GM23248 (cell line): Measurements from ENCODE around the gene MAP3K4. TPM values are rescaled to one million over a fixed set of nuclear protein-coding genes. Genes with fewer than 3 reads are reported as not detected.

Source experiments
- DNase-seq: peaks from one replicate; pipeline ENCODE4 v3.0.0-alpha.2; 2015
- H2AFZ ChIP-seq: fragments of 200-600 bp; sonication (generic); 2 replicates; pipeline ENCODE4 v1.6.1; 2016; ENCODE audit warnings: antibody characterized with exemption
- H3F3A ChIP-seq: fragments of 200-600 bp; sonication (generic); 2 replicates; pipeline ENCODE4 v1.6.1; 2016; ENCODE audit warnings: mild to moderate bottlenecking, antibody characterized with exemption, mixed run types; ENCODE audit not compliant: insufficient read depth
- H3K27ac ChIP-seq: fragments of 200-600 bp; sonication (generic); 2 replicates; pipeline ENCODE4 v1.5.1; 2016; ENCODE audit warnings: mild to moderate bottlenecking
- H3K27me3 ChIP-seq: fragments of 200-600 bp; sonication (generic); replicated peaks from 2 replicates; pipeline ENCODE4 v1.6.1; 2016; ENCODE audit warnings: mild to moderate bottlenecking; ENCODE audit not compliant: insufficient read depth
- H3K36me3 ChIP-seq: fragments of 200-600 bp; sonication (generic); 2 replicates; pipeline ENCODE4 v1.6.1; 2016; ENCODE audit warnings: low read depth, mild to moderate bottlenecking
- H3K4me1 ChIP-seq: fragments of 200-600 bp; sonication (generic); 2 replicates; pipeline ENCODE4 v1.6.1; 2016; ENCODE audit warnings: mild to moderate bottlenecking; ENCODE audit not compliant: insufficient read depth
- H3K4me2 ChIP-seq: fragments of 200-600 bp; sonication (generic); one replicate; pipeline ENCODE4 v1.6.1; 2016; ENCODE audit warnings: mild to moderate bottlenecking; ENCODE audit not compliant: unreplicated experiment
- H3K4me3 ChIP-seq: fragments of 200-600 bp; sonication (generic); 2 replicates; pipeline ENCODE4 v1.5.1; 2016; ENCODE audit warnings: mild to moderate bottlenecking
- H3K79me2 ChIP-seq: fragments of 200-600 bp; sonication (generic); 2 replicates; pipeline ENCODE4 v1.6.1; 2016; ENCODE audit warnings: mild to moderate bottlenecking; ENCODE audit not compliant: insufficient read depth
- H3K9ac ChIP-seq: fragments of 200-600 bp; sonication (generic); 2 replicates; pipeline ENCODE4 v1.6.1; 2016; ENCODE audit warnings: mild to moderate bottlenecking
- H3K9me2 ChIP-seq: fragments of 200-600 bp; sonication (generic); 2 replicates; pipeline ENCODE4 v1.6.1; 2016; ENCODE audit warnings: mixed run types, mild to moderate bottlenecking, moderate library complexity; ENCODE audit not compliant: insufficient read depth
- H3K9me3 ChIP-seq: fragments of 200-600 bp; sonication (generic); one replicate; pipeline ENCODE4 v1.6.1; 2017; ENCODE audit warnings: low read depth
- H4K20me1 ChIP-seq: fragments of 200-600 bp; sonication (generic); 2 replicates; pipeline ENCODE4 v1.6.0; 2016; ENCODE audit not compliant: insufficient read depth
- EZH2 ChIP-seq: fragments of 200-600 bp; sonication (generic); IDR thresholded peaks from 2 replicates; pipeline ENCODE4 v1.6.1; 2018; ENCODE audit warnings: antibody characterized with exemption, mild to moderate bottlenecking; ENCODE audit not compliant: insufficient read depth, poor library complexity, severe bottlenecking
- EZH2phosphoT487 ChIP-seq: fragments of 200-600 bp; sonication (generic); IDR thresholded peaks from 2 replicates; pipeline ENCODE4 v1.6.1; 2018; ENCODE audit warnings: antibody characterized with exemption, moderate library complexity, mild to moderate bottlenecking, low read depth; ENCODE audit not compliant: insufficient read depth
- WGBS, 2 experiments: methylation state at CpG; one replicate each; pipeline ENCODE4 v1.1.6; 2015 to 2017; ENCODE audit warnings: low lambda C conversion rate in 2 of 2, low coverage in 1 of 2; ENCODE audit errors: missing lambda C conversion rate in 2 of 2; 5-methylcytosine and 5-hydroxymethylcytosine counted together
- in situ Hi-C: fragments of 300-500 bp; cut with MboI; formaldehyde crosslinking; loops from 2 replicates; pipeline ENCODE4 v1.15.0; 2020
- polyA plus RNA-seq: library from polyadenylated mRNA; unstranded; fragments of >200 nt; fragmentation: Nextera tagmentation; extraction: Ambion mirVana; gene quantifications from 2 replicates; pipeline ENCODE4 v1.2.1, GENCODE V29; 2016
- total RNA-seq: library from RNA; depleted of rRNA; stranded (reverse); fragments of >200 nt; shearing (Covaris generic); gene quantifications from 2 replicates; pipeline ENCODE4 v1.2.3, GENCODE V29; 2014

The MAP3K4 gene
- total and polyA plus RNA-seq, 2 experiments from 2014 or later: 13.0 to 26.2 TPM

DNA sequence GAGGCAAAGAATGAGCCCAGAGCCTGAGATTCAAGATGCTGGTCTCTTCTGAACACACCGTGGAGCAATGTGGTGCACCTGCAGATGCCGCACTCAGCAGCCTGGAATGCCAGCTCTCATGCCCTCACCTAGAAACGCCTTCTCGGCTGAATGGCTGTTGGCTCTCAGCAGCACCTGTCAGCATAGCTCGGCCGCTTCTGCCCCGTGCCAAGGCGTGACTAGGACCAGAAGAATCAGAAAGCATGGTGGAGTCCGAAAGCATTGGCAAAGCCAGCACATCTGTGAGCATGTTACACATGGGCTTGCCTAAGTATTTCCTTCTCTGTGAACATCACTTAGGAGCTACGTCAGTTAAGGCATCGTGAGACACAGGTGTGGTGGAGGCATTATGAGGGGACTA lies 140.8 kb downstream of the MAP3K4 start:
- Histone ChIP-seq H3F3A (peaks cover 29% of the 10 kb centered on the region), H3K27ac (no peak overlapping the region), H3K4me3 (no peak overlapping the region), H3K9ac (no peak overlapping the region), H3K36me3 (peaks cover 7% of the 10 kb centered on the region; the same call in 1 of the 2 replicates), H3K79me2 (peaks cover 17% of the 10 kb centered on the region), H3K4me2 (no peak overlapping the region), H3K9me2 (no peaks in the 10 kb centered on the region), H3K9me3 (no peaks in the 10 kb centered on the region), H4K20me1 (no peaks in the 10 kb centered on the region), H3K4me1 (no peaks in the 10 kb centered on the region), H2AFZ (no peak overlapping the region), H3K27me3 (no peaks in the 10 kb centered on the region)
- TF ChIP-seq EZH2: no peak
- no peak for TF ChIP-seq EZH2phosphoT487
- in situ Hi-C loops: no loop called here
- DNase-seq: no peak
- 94 to 98% methylated on average over 11 of the region's 11 CpGs for WGBS, 2 experiments

DNA sequence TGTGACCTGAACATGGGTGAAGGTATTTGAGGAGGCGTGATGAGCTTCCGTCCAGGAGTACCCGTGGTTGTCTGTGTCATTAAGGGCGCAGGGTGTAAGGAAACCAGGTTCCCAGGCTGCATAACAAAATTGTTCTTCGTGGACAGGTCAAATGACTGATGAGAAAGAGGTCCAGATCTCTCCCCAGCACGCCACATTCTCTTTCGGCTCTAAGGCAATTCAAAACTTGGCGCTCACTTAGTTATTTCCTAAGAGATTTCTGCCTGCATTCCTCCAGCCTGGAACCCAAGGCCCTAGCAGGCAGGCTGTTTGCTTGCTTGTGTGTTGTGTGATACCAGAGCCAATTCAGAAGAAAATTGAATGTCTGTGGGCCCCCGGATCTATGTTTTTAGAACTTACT lies 142.4 kb downstream of the MAP3K4 start:
- TF ChIP-seq EZH2phosphoT487 (no peak), EZH2 (no peak)
- H3K9me2 ChIP-seq: no peaks in the 10 kb centered on the region
- H4K20me1 ChIP-seq: no peaks in the 10 kb centered on the region
- H3K79me2 ChIP-seq: peaks cover 3% of the 10 kb centered on the region
- H3K27me3 ChIP-seq: no peaks in the 10 kb centered on the region
- H2AFZ ChIP-seq: no peak overlapping the region
- H3F3A ChIP-seq: peaks cover 27% of the 10 kb centered on the region
- WGBS, 2 experiments: 96 to 98% methylated on average over 9 of the region's 9 CpGs
- H3K9ac ChIP-seq: no peak overlapping the region
- H3K4me3 ChIP-seq: no peak overlapping the region
- in situ Hi-C loops: no loop called here
- DNase-seq: no peak
- H3K36me3 ChIP-seq: peaks cover 3% of the 10 kb centered on the region; the same call in 1 of the 2 replicates
- no peak overlapping the region for H3K4me2 ChIP-seq
- no peaks in the 10 kb centered on the region for H3K4me1 ChIP-seq
- H3K9me3 ChIP-seq: no peaks in the 10 kb centered on the region
- H3K27ac ChIP-seq: no peak overlapping the region

DNA sequence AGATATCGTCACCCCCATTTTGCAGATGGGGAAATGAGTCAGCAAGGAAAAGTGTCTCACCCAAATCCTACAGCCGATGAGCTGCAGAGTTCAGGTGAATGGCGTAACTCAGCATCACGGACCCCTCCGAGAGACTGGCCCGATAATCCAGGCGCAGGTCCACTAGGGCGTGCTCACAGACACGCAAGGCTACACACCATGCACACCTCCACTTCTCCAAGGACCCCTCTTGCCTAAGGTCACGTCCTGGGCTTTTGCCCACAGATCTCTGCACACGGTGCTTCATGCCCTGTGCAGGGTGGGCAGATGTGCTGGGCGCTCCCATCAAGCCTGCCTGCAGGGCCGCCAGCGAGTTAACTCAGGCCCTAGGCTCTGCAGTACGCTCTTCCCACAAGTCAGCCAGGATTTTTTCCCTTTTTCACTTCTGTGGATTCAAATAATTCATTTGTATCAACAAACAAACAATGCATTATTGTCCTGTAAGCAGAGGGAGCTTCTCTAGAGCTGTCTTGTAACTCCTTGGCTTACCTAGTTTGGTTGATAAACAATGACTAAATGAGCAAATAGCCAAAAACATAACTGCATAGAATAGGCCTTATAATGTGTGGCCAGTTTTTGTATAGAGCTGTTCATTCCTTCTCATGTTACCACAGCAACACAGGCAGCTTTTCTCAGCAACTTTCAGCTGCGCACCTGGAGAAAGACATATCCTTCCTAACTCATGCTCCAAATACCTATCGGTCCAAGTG lies 143.2 kb downstream of the MAP3K4 start:
- H3F3A ChIP-seq: peaks cover 27% of the 10 kb centered on the region
- H3K4me1 ChIP-seq: no peaks in the 10 kb centered on the region
- in situ Hi-C loops: no loop called here
- no peak for TF ChIP-seq EZH2
- TF ChIP-seq EZH2phosphoT487: no peak
- H4K20me1 ChIP-seq: no peaks in the 10 kb centered on the region
- no peak overlapping the region for H3K27ac ChIP-seq
- no peak for DNase-seq
- H3K79me2 ChIP-seq: no peaks in the 10 kb centered on the region
- H3K9me3 ChIP-seq: no peaks in the 10 kb centered on the region
- 92 to 93% methylated on average over 17 of the region's 17 CpGs for WGBS, 2 experiments
- no peak overlapping the region for H2AFZ ChIP-seq
- no peak overlapping the region for H3K4me3 ChIP-seq
- H3K4me2 ChIP-seq: no peak overlapping the region
- H3K9ac ChIP-seq: no peak overlapping the region
- peaks cover 3% of the 10 kb centered on the region; the same call in 1 of the 2 replicates for H3K36me3 ChIP-seq
- no peaks in the 10 kb centered on the region for H3K27me3 ChIP-seq
- H3K9me2 ChIP-seq: no peaks in the 10 kb centered on the region

DNA sequence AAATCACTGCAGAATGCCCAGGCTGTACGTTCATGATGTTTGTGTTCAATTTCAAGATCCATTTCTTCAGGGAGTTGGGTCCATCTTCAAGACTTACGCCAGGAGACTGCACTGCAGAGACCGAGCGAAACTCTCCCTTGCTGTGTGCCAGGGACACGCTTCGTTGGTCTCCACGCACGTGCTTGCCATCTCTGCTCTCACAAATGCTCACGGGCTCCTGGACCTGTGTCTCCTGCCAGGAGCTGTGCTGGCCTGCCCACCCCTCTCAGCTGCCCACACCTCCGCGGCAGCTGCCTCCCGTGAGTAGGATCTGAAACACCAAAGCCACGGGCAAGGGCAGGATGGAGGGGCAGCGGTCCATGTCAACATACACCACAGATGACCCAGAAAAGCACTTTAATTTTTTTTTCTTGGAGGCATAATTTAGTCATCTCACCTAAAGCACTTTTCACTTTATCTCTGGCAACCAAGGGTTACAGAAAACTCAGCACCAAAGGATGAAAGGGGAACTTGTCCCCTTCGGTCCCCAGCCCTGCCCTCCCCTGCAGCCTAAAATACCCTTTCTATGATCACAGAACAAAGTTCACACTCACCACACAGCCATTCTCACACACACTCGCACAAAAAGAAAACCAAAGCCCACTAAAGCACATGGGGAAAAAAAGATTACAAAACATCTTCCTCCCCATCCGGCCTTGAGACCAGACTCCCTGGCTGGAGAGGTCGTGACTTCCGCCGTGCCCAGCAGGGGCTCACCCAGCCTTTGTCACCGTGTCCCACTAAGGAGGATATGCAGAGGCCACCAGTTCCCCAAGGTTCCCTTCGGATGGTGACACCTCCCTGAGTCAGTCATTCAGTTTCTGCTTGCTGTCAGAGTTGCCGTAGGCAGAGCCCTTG lies 144.4 kb downstream of the MAP3K4 start:
- Histone ChIP-seq H3K27me3 (no peaks in the 10 kb centered on the region), H3F3A (peaks cover 30% of the 10 kb centered on the region; the same call in 1 of the 2 replicates), H3K9me3 (no peaks in the 10 kb centered on the region), H4K20me1 (no peaks in the 10 kb centered on the region), H3K4me3 (no peak overlapping the region), H3K9ac (no peak overlapping the region), H3K79me2 (no peaks in the 10 kb centered on the region), H2AFZ (no peak overlapping the region), H3K9me2 (no peaks in the 10 kb centered on the region), H3K27ac (no peak overlapping the region), H3K4me1 (no peaks in the 10 kb centered on the region), H3K36me3 (peaks cover 3% of the 10 kb centered on the region; the same call in 1 of the 2 replicates), H3K4me2 (no peak overlapping the region)
- WGBS, 2 experiments: 84 to 85% methylated on average over 23 of the region's 23 CpGs
- in situ Hi-C loops: no loop called here
- DNase-seq: no peak
- TF ChIP-seq EZH2 (no peak), EZH2phosphoT487 (no peak)
